Testis (tissue), 3 donors: Measurements from ENCODE around the gene CHD2. TPM values are rescaled to one million over a fixed set of nuclear protein-coding genes. Genes with fewer than 3 reads are reported as not detected.

Experiments
- DNase-seq: peaks from one replicate; pipeline ENCODE4 v3.0.0-alpha.2; 2019
- H3K27ac ChIP-seq, 2 donors: fragments of 200-600 bp; sonication (generic); one replicate each; pipeline ENCODE4 v1.5.1; 2019
- H3K27me3 ChIP-seq: fragments of 200-600 bp; sonication (generic); one replicate; pipeline ENCODE4 v1.5.1; 2019
- H3K36me3 ChIP-seq: fragments of 200-600 bp; sonication (generic); one replicate; pipeline ENCODE4 v1.5.1; 2017; ENCODE audit warnings: low read depth; ENCODE audit errors: missing control alignments
- H3K4me1 ChIP-seq: fragments of 200-600 bp; sonication (generic); one replicate; pipeline ENCODE4 v1.5.1; 2019
- H3K4me3 ChIP-seq, 2 donors: fragments of 200-600 bp; sonication (generic); one replicate each; pipeline ENCODE4 v1.5.1; 2017 to 2019
- H3K9me3 ChIP-seq: fragments of 200-600 bp; sonication (generic); one replicate; pipeline ENCODE4 v1.5.1; 2017
- CTCF ChIP-seq, 3 experiments: fragments of 450-650 bp in 2 of 3; fragments of 200-600 bp in 1 of 3; sonication (generic) in 1 of 3; IDR thresholded peaks; one replicate each; pipeline ENCODE4 v1.5.1; 2016 to 2019; ENCODE audit warnings: antibody characterized with exemption in 3 of 3, mild to moderate bottlenecking in 2 of 3, moderate library complexity in 1 of 3
- POLR2A ChIP-seq: fragments of 450-650 bp; IDR thresholded peaks from one replicate; pipeline ENCODE4 v1.6.1; 2017; ENCODE audit warnings: antibody characterized with exemption, mild to moderate bottlenecking, moderate library complexity
- WGBS, 2 donors: methylation state at CpG; one replicate each; pipeline ENCODE4 v1.1.5; 2018; 5-methylcytosine and 5-hydroxymethylcytosine counted together
- intact Hi-C: fragments of 100-400 bp; cut with DNase I; formaldehyde crosslinking; loops from one replicate; pipeline ENCODE4 v1.15.1; 2023; ENCODE audit warnings: low total_unique reads
- microRNA counts, 2 donors: library from miRNA; unstranded; fragments of <30 nt; microRNA quantifications; one replicate each; lab custom pipeline; 2016
- microRNA-seq, 2 donors: library from miRNA; unstranded; fragments of <30 nt; microRNA quantifications; one replicate each; pipeline ENCODE4, GENCODE V29; 2016; ENCODE audit warnings: borderline number of aligned reads in 2 of 2, borderline replicate concordance in 1 of 2
- polyA plus RNA-seq: library from polyadenylated mRNA; stranded (reverse); fragments of 350-450 nt; fragmentation: Illumina TruSeq; extraction: RNeasy Lipid Tissue Mini Kit (QIAGEN cat#74804); gene quantifications from one replicate; pipeline ENCODE4 v1.2.3, GENCODE V29; 2014; ENCODE audit warnings: low read depth, low replicate concordance; ENCODE audit not compliant: insufficient read depth
- total RNA-seq, 2 donors: library from RNA; depleted of rRNA; stranded (reverse); fragments of >200 nt; gene quantifications; one replicate each; pipeline ENCODE4 v1.2.3, GENCODE V29; 2016

CHD2 gene
- total and polyA plus RNA-seq, 3 donors from 2014 or later, result 64.5 to 129 (median 113) TPM

GRCh38 chr15:93074599-93074998 is 174.5 kb downstream of the CHD2 start:
- Histone ChIP-seq H3K27ac (no peak overlapping the region), H3K9me3 (no peaks in the 10 kb centered on the region), H3K36me3 (no peaks in the 10 kb centered on the region), H3K27me3 (no peaks in the 10 kb centered on the region), H3K4me3 (no peak overlapping the region), H3K4me1 (peaks cover 16% of the 10 kb centered on the region)
- DNase-seq, result no peak
- no peak for TF ChIP-seq POLR2A
- no peak for TF ChIP-seq CTCF (IDR thresholded peaks at IDR 0.05)
- intact Hi-C loops, result no loop called here
- 71 to 75% methylated on average over 13 of the region's 13 CpGs for WGBS, 2 donors

GRCh38 chr15:93076217-93076616 is 176.1 kb downstream of the CHD2 start:
- no peaks in the 10 kb centered on the region for H3K27me3 ChIP-seq
- H3K4me1 ChIP-seq, result peaks cover 16% of the 10 kb centered on the region
- no peaks in the 10 kb centered on the region for H3K36me3 ChIP-seq
- no peak for TF ChIP-seq POLR2A
- no peak for TF ChIP-seq CTCF (IDR thresholded peaks at IDR 0.05)
- DNase-seq, result no peak
- H3K9me3 ChIP-seq, result no peaks in the 10 kb centered on the region
- intact Hi-C loops, result no loop called here
- no peak overlapping the region for H3K27ac ChIP-seq
- H3K4me3 ChIP-seq, result no peak overlapping the region
- 79 to 88% methylated on average over 1 of the region's 1 CpG for WGBS, 2 donors

- H3K4me1 ChIP-seq, result peaks cover 16% of the 10 kb centered on the region
- H3K27me3 ChIP-seq, result no peaks in the 10 kb centered on the region
- no peaks in the 10 kb centered on the region for H3K9me3 ChIP-seq
- TF ChIP-seq CTCF (IDR thresholded peaks at IDR 0.05) (no peak), POLR2A (no peak)
- WGBS, 2 donors, result 84 to 85% methylated on average over 5 of the region's 5 CpGs
- H3K4me3 ChIP-seq, result no peak overlapping the region
- H3K36me3 ChIP-seq, result no peaks in the 10 kb centered on the region
- intact Hi-C loops, result no loop called here
- no peak overlapping the region for H3K27ac ChIP-seq
- DNase-seq, result no peak
Observed at GRCh38 chr15:93076875-93077274, 176.8 kb downstream of the CHD2 start.

MicroRNAs encoded within 50 kb of the gene (microRNA counts, 767-probe panel; counts per million panel counts)
- 0 to 152 counts per million in 2 donors for microRNA hsa-miR-3175 (lab: Ali Mortazavi, UCI)

Small RNA genes lying within 50 kb of the gene (microRNA-seq; reads per million reads assigned to microRNA genes)
- gene MIR3175, result 0.69 to 2.1 reads per million in 2 donors

Other genes with a start within 250 kb of the CHD2 start
- 10 to 100 TPM; 15.7 to 18.6 TPM for gene FAM174B, start 244.5 kb upstream of the CHD2 start, total RNA-seq
- gene FAM174B, start 244.5 kb upstream of the CHD2 start, polyA plus RNA-seq, result 18.7 TPM
- gene RGMA, start 188.9 kb downstream of the CHD2 start, total RNA-seq, result 100 to 1,000 TPM in 1 of 2 donors, 10 to 100 TPM in 1; 65.4 to 120 TPM
- 53.7 TPM for gene RGMA, start 188.9 kb downstream of the CHD2 start, polyA plus RNA-seq